ENCODE results near the gene MYPOP.

Gene MYPOP

DNA sequence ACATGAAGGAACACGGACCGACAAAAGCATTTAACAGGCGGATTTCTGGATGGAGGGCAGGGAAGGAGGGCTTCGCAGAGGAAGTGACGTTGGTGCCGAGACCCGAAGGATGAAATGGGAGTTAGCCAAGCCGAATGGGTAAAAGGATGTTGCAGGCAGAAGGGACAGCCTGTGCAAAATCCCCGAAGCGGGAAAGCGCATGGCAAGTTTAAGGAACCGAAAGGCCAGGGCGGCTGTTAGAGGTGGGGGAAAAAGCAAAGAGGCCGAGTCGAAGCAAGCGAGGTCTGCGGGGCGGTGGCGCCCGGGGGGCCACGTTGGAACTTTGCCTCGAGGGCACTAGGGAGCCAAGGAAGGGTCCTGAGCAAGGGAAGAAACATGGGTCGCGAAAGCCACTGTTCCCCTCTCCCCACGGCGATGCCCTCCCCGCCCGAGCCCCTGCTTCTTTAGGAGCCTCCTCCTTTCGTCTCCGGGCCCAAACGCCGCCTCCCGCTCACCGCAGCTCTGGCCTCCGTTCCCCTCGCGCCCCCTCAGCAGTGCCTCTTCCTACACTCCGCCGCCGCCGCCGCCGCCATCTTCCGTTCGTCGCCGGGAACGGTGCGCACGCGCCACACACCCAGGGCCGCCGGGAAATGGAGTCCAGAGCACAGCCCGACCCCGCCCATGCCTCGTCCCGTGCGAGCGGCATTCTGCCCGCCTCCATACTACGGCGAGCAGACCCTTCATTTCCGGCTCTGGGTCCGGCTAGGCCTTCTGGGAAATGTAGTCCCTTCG is 39.7 kb downstream of the MYPOP start, which contains the start of gene SYMPK:
TSS of gene SYMPK (minus strand) at position 584 of the 771 bp plus-strand sequence. CDS start 8,652 bp downstream, outside the sequence.
- peak; percentile 99 for DNase-seq

GRCh38 chr19:45862271-45862563 is 40.2 kb downstream of the MYPOP start:
- DNase-seq: no peak

DNA sequence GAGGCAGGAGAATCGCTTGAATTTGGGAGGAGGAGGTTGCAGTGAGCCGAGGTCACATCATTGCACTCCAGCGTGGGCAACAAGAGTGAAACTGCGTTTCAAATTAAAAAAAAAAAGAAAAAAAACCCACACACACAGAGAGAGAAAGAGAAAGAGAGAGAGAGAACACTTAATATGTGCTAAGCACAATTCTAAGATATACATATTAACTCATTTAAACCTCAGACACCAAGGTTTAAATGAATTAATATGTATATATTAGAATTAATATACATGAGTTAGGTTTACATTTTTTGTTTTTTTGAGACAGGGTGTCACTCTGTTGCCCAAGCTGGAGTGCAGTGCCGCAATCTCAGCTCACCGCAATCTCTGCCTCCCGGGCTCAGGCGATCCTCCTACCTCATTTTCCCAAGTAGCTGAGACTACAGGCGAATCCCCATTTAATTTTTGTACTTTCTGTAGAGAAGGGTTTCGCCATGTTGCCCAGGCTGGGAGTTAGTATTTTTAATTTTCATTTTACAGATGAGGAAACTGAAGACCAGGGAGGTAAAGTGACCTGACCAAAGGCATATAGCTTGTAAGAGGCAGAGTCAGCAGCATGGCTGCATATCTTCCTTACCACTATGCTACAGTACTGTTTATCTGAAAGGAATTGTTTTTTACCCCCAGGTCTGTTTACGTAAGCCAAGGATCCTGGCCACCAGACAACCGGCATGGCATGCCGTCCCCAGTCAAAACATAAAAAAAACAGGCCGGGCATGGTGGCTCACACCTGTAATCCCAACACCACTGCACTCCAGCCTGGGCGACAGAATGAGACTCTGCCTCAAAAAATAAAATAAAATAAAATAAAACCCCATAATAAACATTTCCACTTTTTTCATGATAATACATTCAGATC is 41.8 kb downstream of the MYPOP start:
- no peak for DNase-seq

DNA sequence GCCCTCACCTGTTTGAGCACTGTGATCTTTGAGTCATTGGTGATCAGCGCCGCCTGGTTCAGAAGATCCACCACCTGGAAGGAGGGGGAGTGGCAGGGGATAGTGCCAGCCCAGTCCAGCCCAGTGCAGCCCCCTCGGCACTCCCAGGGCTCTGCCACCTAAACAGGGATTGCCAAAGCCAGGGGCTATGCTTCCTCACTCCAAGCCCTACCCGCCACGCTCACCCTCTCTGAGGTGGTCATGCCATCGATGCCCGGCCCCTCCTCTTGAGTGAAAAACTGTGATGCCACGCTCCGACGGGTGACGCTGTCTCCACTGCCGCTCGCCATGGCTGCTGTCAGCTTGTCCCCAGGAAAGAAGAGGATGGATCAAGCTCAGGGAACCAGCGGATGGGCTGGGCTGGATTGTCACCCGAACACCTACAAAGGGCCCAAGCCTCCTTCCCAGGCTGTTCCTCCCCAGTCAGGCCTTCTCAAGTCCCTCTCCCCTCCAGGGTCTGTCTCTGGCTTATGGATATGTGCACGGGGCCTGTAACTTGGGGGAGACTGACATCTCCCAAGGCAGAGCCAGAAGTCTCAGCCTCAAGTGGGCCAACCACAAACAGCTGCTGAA is 48.1 kb downstream of the MYPOP start:
- DNase-seq: no peak

DNA sequence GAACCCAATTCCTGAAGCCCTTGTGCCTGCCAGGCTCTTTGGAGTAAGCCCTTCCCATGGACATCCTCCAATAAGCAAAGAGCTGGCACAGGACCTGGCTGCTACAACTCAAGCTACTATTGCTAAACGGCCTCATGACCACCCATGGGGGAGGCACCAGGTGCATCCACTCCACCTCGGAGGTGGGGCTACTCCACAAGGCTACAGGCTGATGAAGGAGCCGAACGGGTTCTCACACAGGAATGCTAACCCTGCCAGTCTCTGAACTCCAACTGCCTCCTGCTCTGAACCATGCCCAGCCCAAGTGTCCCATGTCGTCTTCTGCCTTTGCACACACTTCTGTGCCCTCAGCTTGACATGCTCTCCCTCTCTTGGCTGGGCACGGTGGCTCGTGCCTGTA is 49.4 kb downstream of the MYPOP start:
- DNase-seq: peak; percentile 78

GRCh38 chr19:45852145-45852750 is 50.2 kb downstream of the MYPOP start:
- DNase-seq: no peak

GRCh38 chr19:45848922-45849321 is 53.5 kb downstream of the MYPOP start:
- no peak for DNase-seq

- no peak for DNase-seq
These were observed 54.8 kb downstream of the MYPOP start for GRCh38 chr19:45847663-45848062.

DNA sequence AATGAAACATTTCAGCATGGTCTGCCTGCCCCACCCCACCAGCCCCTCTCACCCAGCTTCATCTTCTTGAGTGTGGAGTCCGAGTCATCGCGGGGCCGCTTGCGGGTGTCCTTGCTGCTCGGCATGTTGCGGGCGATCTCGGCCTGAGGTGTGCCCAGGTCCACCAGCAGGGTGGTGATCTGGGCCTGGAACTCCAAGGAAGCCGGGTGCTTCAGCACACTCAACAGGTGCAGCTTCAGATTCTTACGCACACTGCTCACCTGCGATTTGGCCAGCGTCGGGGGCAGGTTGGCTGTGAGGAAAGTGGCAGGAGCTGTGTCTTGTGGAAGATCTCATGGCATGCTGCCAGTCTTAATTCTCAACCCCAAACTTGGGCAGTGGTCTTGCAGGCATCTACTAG is 60.2 kb downstream of the MYPOP start:
- DNase-seq: no peak
